Measurements from ENCODE around the gene EFTUD2.

DNA sequence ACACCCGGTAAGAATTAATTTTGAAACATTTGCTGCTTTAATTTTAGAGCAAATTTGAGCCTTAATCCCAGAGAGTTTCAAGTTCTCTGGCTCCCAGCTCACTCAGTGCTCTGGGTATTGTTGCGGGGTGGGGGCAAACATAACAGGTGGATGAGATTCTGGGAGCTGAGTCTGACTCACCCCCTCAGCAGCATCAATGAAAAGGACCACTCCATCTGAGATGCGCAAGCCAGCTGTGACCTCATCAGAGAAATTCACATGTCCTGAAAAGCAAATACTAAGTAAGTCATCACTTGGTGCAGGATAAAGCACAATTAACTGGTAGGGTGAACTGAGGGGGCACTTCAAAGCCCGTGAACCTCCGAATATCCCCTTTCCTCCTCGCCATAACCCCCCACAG lies 19.9 kb downstream of the EFTUD2 start:
- TF ChIP-seq, protein P1, sequence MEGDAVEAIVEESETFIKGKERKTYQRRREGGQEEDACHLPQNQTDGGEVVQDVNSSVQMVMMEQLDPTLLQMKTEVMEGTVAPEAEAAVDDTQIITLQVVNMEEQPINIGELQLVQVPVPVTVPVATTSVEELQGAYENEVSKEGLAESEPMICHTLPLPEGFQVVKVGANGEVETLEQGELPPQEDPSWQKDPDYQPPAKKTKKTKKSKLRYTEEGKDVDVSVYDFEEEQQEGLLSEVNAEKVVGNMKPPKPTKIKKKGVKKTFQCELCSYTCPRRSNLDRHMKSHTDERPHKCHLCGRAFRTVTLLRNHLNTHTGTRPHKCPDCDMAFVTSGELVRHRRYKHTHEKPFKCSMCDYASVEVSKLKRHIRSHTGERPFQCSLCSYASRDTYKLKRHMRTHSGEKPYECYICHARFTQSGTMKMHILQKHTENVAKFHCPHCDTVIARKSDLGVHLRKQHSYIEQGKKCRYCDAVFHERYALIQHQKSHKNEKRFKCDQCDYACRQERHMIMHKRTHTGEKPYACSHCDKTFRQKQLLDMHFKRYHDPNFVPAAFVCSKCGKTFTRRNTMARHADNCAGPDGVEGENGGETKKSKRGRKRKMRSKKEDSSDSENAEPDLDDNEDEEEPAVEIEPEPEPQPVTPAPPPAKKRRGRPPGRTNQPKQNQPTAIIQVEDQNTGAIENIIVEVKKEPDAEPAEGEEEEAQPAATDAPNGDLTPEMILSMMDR (IDR thresholded peaks at IDR 0.05; ENCODE audit: poor library complexity): no peak
- TF ChIP-seq EZH2phosphoT487 (IDR thresholded peaks at IDR 0.05; ENCODE audit: low read depth, severe bottlenecking, unreplicated experiment): no peak

Measured in hepatocyte (in vitro differentiated cells).